Dendritic cell treated with granulocyte-macrophage colony-stimulating factor and Interleukin-4, amounts not matched to agents 40 ng/mL and 50 ng/mL, for 4 days (primary cell): ENCODE data around the gene ARMH1.
"Not testable (repeated sequence)": the region's sequence is repeated elsewhere in the genome, so short reads cannot be mapped to it uniquely, and the experiment has no call there.

Experiments
- H3K27ac Mint-ChIP-seq: one replicate; pipeline ENCODE4 v1.8.0; 2022; ENCODE audit warnings: mild to moderate bottlenecking, mixed read lengths
- H3K27me3 Mint-ChIP-seq: one replicate; pipeline ENCODE4 v1.8.0; 2022; ENCODE audit warnings: mild to moderate bottlenecking, mixed read lengths
- H3K36me3 Mint-ChIP-seq: one replicate; pipeline ENCODE4 v1.8.0; 2022; ENCODE audit warnings: low read depth, mixed read lengths
- H3K4me1 Mint-ChIP-seq: one replicate; pipeline ENCODE4 v1.8.0; 2022; ENCODE audit warnings: low read depth, mixed read lengths
- H3K4me3 Mint-ChIP-seq: one replicate; pipeline ENCODE4 v1.8.0; 2022; ENCODE audit warnings: mild to moderate bottlenecking, moderate library complexity, mixed read lengths
- H3K9me3 Mint-ChIP-seq: one replicate; pipeline ENCODE4 v1.8.0; 2022; ENCODE audit warnings: mixed read lengths
- intact Hi-C: fragments of 100-400 bp; cut with micrococcal nuclease; formaldehyde crosslinking; loops from one replicate; pipeline ENCODE4 v1.15.0; 2022

The ARMH1 gene

GRCh38 chr1:44723064-44723463, 48.5 kb downstream of the ARMH1 start:
- Mint-ChIP-seq H3K27ac (peak overlapping the region; percentile 82), H3K36me3 (no peaks in the 10 kb centered on the region)
- intact Hi-C loops, result no loop called here

GRCh38 chr1:44723496-44724295, 49.2 kb downstream of the ARMH1 start:
- intact Hi-C loops, result no loop called here
- Mint-ChIP-seq H3K36me3 (no peaks in the 10 kb centered on the region), H3K27me3 (peaks cover 4% of the 10 kb centered on the region), H3K4me1 (peaks cover 73% of the 10 kb centered on the region), H3K9me3 (no peaks in the 10 kb centered on the region), H3K4me3 (peak overlapping the region; percentile 44), H3K27ac (peak overlapping the region; percentile 82)

More at GRCh38 chr1:44723064-44723463, 48.5 kb downstream of the ARMH1 start:
- peak overlapping the region; percentile 44 for H3K4me3 Mint-ChIP-seq
- no peaks in the 10 kb centered on the region for H3K9me3 Mint-ChIP-seq
- peaks cover 4% of the 10 kb centered on the region for H3K27me3 Mint-ChIP-seq
- H3K4me1 Mint-ChIP-seq, result peaks cover 69% of the 10 kb centered on the region

GRCh38 chr1:44724296-44724954, 49.9 kb downstream of the ARMH1 start:
- intact Hi-C loops, result no loop called here
- Mint-ChIP-seq H3K27ac (peak overlapping the region; percentile 82), H3K4me1 (peaks cover 73% of the 10 kb centered on the region), H3K27me3 (peaks cover 4% of the 10 kb centered on the region), H3K36me3 (no peaks in the 10 kb centered on the region), H3K4me3 (no peak overlapping the region), H3K9me3 (no peaks in the 10 kb centered on the region)

- no peaks in the 10 kb centered on the region for H3K9me3 Mint-ChIP-seq
- peaks cover 70% of the 10 kb centered on the region for H3K4me1 Mint-ChIP-seq
- H3K36me3 Mint-ChIP-seq, result no peaks in the 10 kb centered on the region
- peak overlapping the region; percentile 78 for H3K27ac Mint-ChIP-seq
- no peak overlapping the region for H3K4me3 Mint-ChIP-seq
- intact Hi-C loops, result no loop called here
- peaks cover 4% of the 10 kb centered on the region for H3K27me3 Mint-ChIP-seq
Observed at GRCh38 chr1:44724955-44725698, 50.6 kb downstream of the ARMH1 start.

- Mint-ChIP-seq H3K4me1 (peaks cover 40% of the 10 kb centered on the region), H3K36me3 (no peaks in the 10 kb centered on the region), H3K4me3 (peak within 1 kb of the TSS; percentile 65), H3K27me3 (no peaks in the 10 kb centered on the region), H3K27ac (peak within 1 kb of the TSS; percentile 96), H3K9me3 (no peaks in the 10 kb centered on the region)
- intact Hi-C loops, result loop anchor here (1.0 to 5.0 kb wide), 3 partner anchors 44 to 281 kb away; partner anchors contain the start of genes HECTD3, RPS8 and UROD
Observed at GRCh38 chr1:44730741-44731512, 56.4 kb downstream of the ARMH1 start, which contains the start of gene RNU5D-1. Gene RNU5D-1, minus strand, starts transcription at chr1:44731170.

GRCh38 chr1:44733365-44733764, 58.9 kb downstream of the ARMH1 start:
- no peaks in the 10 kb centered on the region for H3K27me3 Mint-ChIP-seq
- intact Hi-C loops, result loop anchor here (5.0 kb wide), 1 partner anchor 279 kb away; the partner anchor contains the start of genes HECTD3 and UROD
- H3K9me3 Mint-ChIP-seq, result no peaks in the 10 kb centered on the region
- H3K36me3 Mint-ChIP-seq, result no peaks in the 10 kb centered on the region
- no peak overlapping the region for H3K4me3 Mint-ChIP-seq
- peaks cover 20% of the 10 kb centered on the region for H3K4me1 Mint-ChIP-seq
- no peak overlapping the region for H3K27ac Mint-ChIP-seq

GRCh38 chr1:44733784-44734183, 59.3 kb downstream of the ARMH1 start:
- intact Hi-C loops, result loop anchor here (5.0 kb wide), 1 partner anchor 279 kb away; the partner anchor contains the start of genes HECTD3 and UROD
- Mint-ChIP-seq H3K4me1 (peaks cover 18% of the 10 kb centered on the region), H3K27ac (no peak overlapping the region)

GRCh38 chr1:44735992-44736391, 61.5 kb downstream of the ARMH1 start:
- intact Hi-C loops, result no loop called here
- no peak overlapping the region for H3K27ac Mint-ChIP-seq
- no peaks in the 10 kb centered on the region for H3K27me3 Mint-ChIP-seq
- H3K4me1 Mint-ChIP-seq, result peaks cover 17% of the 10 kb centered on the region
- H3K4me3 Mint-ChIP-seq, result no peak overlapping the region
- no peaks in the 10 kb centered on the region for H3K36me3 Mint-ChIP-seq
- no peaks in the 10 kb centered on the region for H3K9me3 Mint-ChIP-seq

More at GRCh38 chr1:44733784-44734183, 59.3 kb downstream of the ARMH1 start:
- Mint-ChIP-seq H3K36me3 (no peaks in the 10 kb centered on the region), H3K4me3 (no peak overlapping the region), H3K27me3 (no peaks in the 10 kb centered on the region), H3K9me3 (no peaks in the 10 kb centered on the region)

- H3K4me1 Mint-ChIP-seq, result peaks cover 20% of the 10 kb centered on the region
- intact Hi-C loops, result loop anchor here (2.0 kb wide), 1 partner anchor 36 kb away; the partner anchor contains the start of gene RPS8
- not testable (repeated sequence) for H3K9me3 Mint-ChIP-seq, H3K36me3 Mint-ChIP-seq, H3K27me3 Mint-ChIP-seq
- H3K27ac Mint-ChIP-seq, result peak overlapping the region; percentile 93
- peak overlapping the region; percentile 83 for H3K4me3 Mint-ChIP-seq
Observed at GRCh38 chr1:44738953-44739306, 64.4 kb downstream of the ARMH1 start.

- intact Hi-C loops, result loop anchor here (2.0 kb wide), 1 partner anchor 35 kb away; the partner anchor contains the start of gene RPS8
- Mint-ChIP-seq H3K4me1 (peaks cover 20% of the 10 kb centered on the region), H3K27ac (peak within 1 kb of the TSS; percentile 93), H3K27me3 (no peaks in the 10 kb centered on the region), H3K4me3 (peak within 1 kb of the TSS; percentile 83), H3K9me3 (no peaks in the 10 kb centered on the region), H3K36me3 (no peaks in the 10 kb centered on the region)
Observed at GRCh38 chr1:44739307-44740178, 65.0 kb downstream of the ARMH1 start, which contains the start of gene KIF2C. Gene KIF2C, plus strand, starts transcription at chr1:44739837. Its CDS starts 96 bp downstream, at chr1:44739933.

- no peaks in the 10 kb centered on the region for H3K36me3 Mint-ChIP-seq
- peaks cover 16% of the 10 kb centered on the region for H3K4me1 Mint-ChIP-seq
- H3K27me3 Mint-ChIP-seq, result no peaks in the 10 kb centered on the region
- H3K27ac Mint-ChIP-seq, result peak overlapping the region; percentile 93
- peak overlapping the region; percentile 83 for H3K4me3 Mint-ChIP-seq
- no peaks in the 10 kb centered on the region for H3K9me3 Mint-ChIP-seq
- intact Hi-C loops, result no loop called here
Observed at GRCh38 chr1:44740179-44740617, 65.7 kb downstream of the ARMH1 start.

- Mint-ChIP-seq H3K27me3 (no peaks in the 10 kb centered on the region), H3K9me3 (no peaks in the 10 kb centered on the region), H3K4me1 (peaks cover 15% of the 10 kb centered on the region), H3K36me3 (no peaks in the 10 kb centered on the region), H3K4me3 (no peak overlapping the region), H3K27ac (peak overlapping the region; percentile 51)
- intact Hi-C loops, result no loop called here
Observed at GRCh38 chr1:44743211-44743610, 68.7 kb downstream of the ARMH1 start.
